Uterus (tissue), 4 donors: ENCODE data around the gene CCT3. TPM values are rescaled to one million over a fixed set of nuclear protein-coding genes. Genes with fewer than 3 reads are reported as not detected.

ENCODE experiments used
- DNase-seq, 2 donors: peaks; one replicate each; pipeline ENCODE4 v3.0.0-alpha.2; 2019 to 2020
- H3K27ac ChIP-seq, 2 donors: fragments of 200-600 bp; sonication (generic); 1 replicate in 1 of 2; 2 replicates in 1 of 2; pipeline ENCODE4 v1.5.1; 2016 to 2018
- H3K27me3 ChIP-seq, 2 donors: fragments of 200-600 bp; sonication (generic); one replicate each; pipeline ENCODE4 v1.5.1; 2018 to 2019; ENCODE audit warnings: control low read depth in 1 of 2
- H3K36me3 ChIP-seq, 2 donors: fragments of 200-600 bp; sonication (generic); one replicate each; pipeline ENCODE4 v1.5.1; 2019; ENCODE audit warnings: control low read depth in 1 of 2
- H3K4me1 ChIP-seq, 2 donors: fragments of 200-600 bp; sonication (generic); one replicate each; pipeline ENCODE4 v1.5.1; 2018 to 2019; ENCODE audit warnings: control low read depth in 1 of 2
- H3K4me3 ChIP-seq, 2 donors: fragments of 200-600 bp; sonication (generic); 1 replicate in 1 of 2; 2 replicates in 1 of 2; pipeline ENCODE4 v1.5.1; 2018 to 2019; ENCODE audit warnings: mild to moderate bottlenecking in 1 of 2
- H3K9me3 ChIP-seq, 2 donors: fragments of 200-600 bp; sonication (generic); one replicate each; pipeline ENCODE4 v1.5.1; 2019; ENCODE audit warnings: control low read depth in 1 of 2
- CTCF ChIP-seq, 4 experiments: fragments of 200-600 bp in 2 of 4; fragments of 450-650 bp in 2 of 4; sonication (generic) in 2 of 4; IDR thresholded peaks; one replicate each; pipeline ENCODE4 v1.5.1; 2016 to 2019; ENCODE audit warnings: antibody characterized with exemption in 4 of 4, mild to moderate bottlenecking in 2 of 4, moderate library complexity in 1 of 4
- POLR2A ChIP-seq, 2 donors: fragments of 450-650 bp; IDR thresholded peaks; one replicate each; pipeline ENCODE4 v1.6.1; 2016; ENCODE audit warnings: antibody characterized with exemption in 2 of 2, mild to moderate bottlenecking in 1 of 2, moderate library complexity in 1 of 2
- intact Hi-C: fragments of 100-400 bp; cut with DNase I; formaldehyde crosslinking; loops from one replicate; pipeline ENCODE4 v1.15.1; 2023; ENCODE audit warnings: low total_unique reads
- total RNA-seq, 4 donors: library from RNA; depleted of rRNA in 3 of 4; stranded (reverse); fragments of >200 nt in 3 of 4; gene quantifications; one replicate each; pipeline versions ENCODE4 v1.1.0 to v1.2.4, GENCODE V29; 2014 to 2023
- donor health status: DM: yes; HTN: yes; CAD: no.

Gene CCT3
- total RNA-seq, 4 donors from 2014 or later: 114 to 267 (median 192) TPM

GRCh38 chr1:156379420-156380165 lies 41.5 kb upstream of the CCT3 start:
- intact Hi-C loops: no loop called here
- no peak for TF ChIP-seq CTCF (IDR thresholded peaks at IDR 0.05)
- no peak for TF ChIP-seq POLR2A (IDR thresholded peaks at IDR 0.05)

GRCh38 chr1:156378557-156378956 lies 40.5 kb upstream of the CCT3 start:
- TF ChIP-seq POLR2A (IDR thresholded peaks at IDR 0.05) (no peak), CTCF (IDR thresholded peaks at IDR 0.05) (no peak)
- DNase-seq: no peak
- Histone ChIP-seq H3K27ac (no peak overlapping the region), H3K9me3 (no peaks in the 10 kb centered on the region), H3K36me3 (no peaks in the 10 kb centered on the region), H3K27me3 (no peaks in the 10 kb centered on the region), H3K4me1 (no peaks in the 10 kb centered on the region), H3K4me3 (no peak overlapping the region)
- intact Hi-C loops: no loop called here

More at GRCh38 chr1:156379420-156380165, 41.5 kb upstream of the CCT3 start:
- Histone ChIP-seq H3K4me3 (no peak overlapping the region), H3K9me3 (no peaks in the 10 kb centered on the region), H3K27ac (no peak overlapping the region), H3K27me3 (no peaks in the 10 kb centered on the region), H3K4me1 (no peaks in the 10 kb centered on the region), H3K36me3 (no peaks in the 10 kb centered on the region)
- no peak for DNase-seq

- Histone ChIP-seq H3K27ac (no peak overlapping the region), H3K27me3 (no peaks in the 10 kb centered on the region), H3K9me3 (no peaks in the 10 kb centered on the region), H3K36me3 (no peaks in the 10 kb centered on the region), H3K4me1 (no peaks in the 10 kb centered on the region), H3K4me3 (no peak overlapping the region)
- intact Hi-C loops: no loop called here
- no peak for TF ChIP-seq CTCF (IDR thresholded peaks at IDR 0.05)
- no peak for TF ChIP-seq POLR2A (IDR thresholded peaks at IDR 0.05)
- no peak for DNase-seq
Measured at GRCh38 chr1:156376958-156377919, 39.1 kb upstream of the CCT3 start.

GRCh38 chr1:156376146-156376545 lies 38.1 kb upstream of the CCT3 start:
- Histone ChIP-seq H3K4me1 (no peaks in the 10 kb centered on the region), H3K9me3 (no peaks in the 10 kb centered on the region), H3K27ac (no peak overlapping the region), H3K36me3 (no peaks in the 10 kb centered on the region), H3K4me3 (no peak overlapping the region), H3K27me3 (no peaks in the 10 kb centered on the region)
- no peak for TF ChIP-seq POLR2A (IDR thresholded peaks at IDR 0.05)
- TF ChIP-seq CTCF (IDR thresholded peaks at IDR 0.05): no peak
- DNase-seq: no peak
- intact Hi-C loops: no loop called here

GRCh38 chr1:156373546-156373945 lies 35.5 kb upstream of the CCT3 start:
- Histone ChIP-seq H3K4me1 (no peaks in the 10 kb centered on the region), H3K4me3 (no peak overlapping the region), H3K9me3 (no peaks in the 10 kb centered on the region), H3K27me3 (peaks cover 0 to 8% of the 10 kb centered on the region in 2 donors), H3K27ac (no peak overlapping the region), H3K36me3 (no peaks in the 10 kb centered on the region)
- no peak for DNase-seq
- intact Hi-C loops: no loop called here
- TF ChIP-seq CTCF (IDR thresholded peaks at IDR 0.05): no peak
- TF ChIP-seq POLR2A (IDR thresholded peaks at IDR 0.05): no peak
